ENCODE data around the gene GOLT1A. TPM values are rescaled to one million over a fixed set of nuclear protein-coding genes. Genes with fewer than 3 reads are reported as not detected.

GOLT1A gene
- total RNA-seq, 2 donors from 2014 or later = 6.7 to 13.6 TPM

GRCh38 chr1:204221271-204221670, 7.5 kb upstream of the GOLT1A start:
- Histone ChIP-seq H3K9ac (ENCODE audit: low read depth in 2 of 2, low read length in 2 of 2) (no peak overlapping the region), H3K36me3 (peaks cover 9% of the 10 kb centered on the region), H3K27me3 (no peaks in the 10 kb centered on the region), H3K4me1 (no peaks in the 10 kb centered on the region), H3K4me3 (no peak overlapping the region), H3K9me3 (no peaks in the 10 kb centered on the region), H3K27ac (no peak overlapping the region)
- TF ChIP-seq, protein P1, sequence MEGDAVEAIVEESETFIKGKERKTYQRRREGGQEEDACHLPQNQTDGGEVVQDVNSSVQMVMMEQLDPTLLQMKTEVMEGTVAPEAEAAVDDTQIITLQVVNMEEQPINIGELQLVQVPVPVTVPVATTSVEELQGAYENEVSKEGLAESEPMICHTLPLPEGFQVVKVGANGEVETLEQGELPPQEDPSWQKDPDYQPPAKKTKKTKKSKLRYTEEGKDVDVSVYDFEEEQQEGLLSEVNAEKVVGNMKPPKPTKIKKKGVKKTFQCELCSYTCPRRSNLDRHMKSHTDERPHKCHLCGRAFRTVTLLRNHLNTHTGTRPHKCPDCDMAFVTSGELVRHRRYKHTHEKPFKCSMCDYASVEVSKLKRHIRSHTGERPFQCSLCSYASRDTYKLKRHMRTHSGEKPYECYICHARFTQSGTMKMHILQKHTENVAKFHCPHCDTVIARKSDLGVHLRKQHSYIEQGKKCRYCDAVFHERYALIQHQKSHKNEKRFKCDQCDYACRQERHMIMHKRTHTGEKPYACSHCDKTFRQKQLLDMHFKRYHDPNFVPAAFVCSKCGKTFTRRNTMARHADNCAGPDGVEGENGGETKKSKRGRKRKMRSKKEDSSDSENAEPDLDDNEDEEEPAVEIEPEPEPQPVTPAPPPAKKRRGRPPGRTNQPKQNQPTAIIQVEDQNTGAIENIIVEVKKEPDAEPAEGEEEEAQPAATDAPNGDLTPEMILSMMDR (IDR thresholded peaks at IDR 0.05) = no peak
- intact Hi-C loops (cut with DNase I) = no loop called here
- no peak for DNase-seq

DNA sequence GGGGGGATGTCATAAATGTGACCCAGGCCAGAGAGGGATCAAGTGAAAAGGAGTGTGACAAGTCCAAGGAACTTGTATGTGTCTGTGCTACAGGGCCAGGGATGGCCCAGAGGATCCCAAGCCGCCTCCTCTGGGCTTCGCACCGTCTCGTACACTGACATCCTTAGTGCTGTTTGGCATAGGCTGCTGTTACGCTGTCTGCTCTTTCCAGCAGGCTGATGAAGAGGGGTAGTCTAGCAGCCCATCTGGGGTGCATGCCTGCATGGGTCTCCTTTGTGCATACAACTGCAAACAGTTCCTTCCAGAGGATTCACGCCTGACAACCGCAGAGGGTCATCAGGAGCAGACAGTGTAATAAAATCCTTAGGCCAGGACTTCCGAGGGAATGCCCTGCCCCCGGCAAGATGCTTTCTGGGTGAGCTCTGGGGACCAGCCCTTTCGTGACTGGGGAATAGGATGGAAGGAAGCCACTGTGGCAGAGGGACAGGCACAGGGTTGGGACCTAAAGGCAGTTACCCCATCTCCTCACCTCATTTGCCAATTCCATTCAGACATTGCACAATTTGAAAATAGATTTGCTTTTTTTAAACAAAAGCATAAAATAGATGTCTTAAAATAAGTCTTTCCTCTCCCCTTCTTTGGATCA, 6.3 kb upstream of the GOLT1A start:
- TF ChIP-seq, protein P1 (IDR thresholded peaks at IDR 0.05) = no peak
- H3K9me3 ChIP-seq = no peaks in the 10 kb centered on the region
- intact Hi-C loops (cut with DNase I) = no loop called here
- no peak overlapping the region for H3K27ac ChIP-seq
- no peak overlapping the region for H3K4me3 ChIP-seq
- H3K27me3 ChIP-seq = no peaks in the 10 kb centered on the region
- no peak overlapping the region for H3K9ac ChIP-seq (ENCODE audit: low read depth in 2 of 2, low read length in 2 of 2)
- peaks cover 9% of the 10 kb centered on the region for H3K36me3 ChIP-seq
- DNase-seq = no peak
- no peaks in the 10 kb centered on the region for H3K4me1 ChIP-seq

DNA sequence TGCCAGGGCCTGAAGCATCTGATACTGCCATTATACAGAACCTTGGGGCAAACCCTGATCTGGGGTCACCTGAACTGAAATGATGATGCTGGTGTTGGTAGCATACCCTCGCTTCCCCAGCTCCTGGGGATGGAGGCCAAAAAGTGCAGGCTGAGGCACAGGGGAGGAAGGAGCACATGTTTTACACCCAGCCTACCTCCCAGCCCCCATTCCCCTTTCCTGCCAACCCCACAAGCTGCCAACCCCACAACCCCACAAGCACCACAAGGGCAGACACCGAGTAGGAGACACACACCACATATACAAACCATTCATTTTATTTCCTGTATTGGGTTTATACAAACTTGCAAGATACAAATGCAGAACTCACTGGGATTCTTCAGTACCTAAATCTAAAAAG, 4.8 kb upstream of the GOLT1A start:
- Histone ChIP-seq H3K4me3 (no peak overlapping the region), H3K9me3 (no peaks in the 10 kb centered on the region), H3K36me3 (peaks cover 9% of the 10 kb centered on the region), H3K4me1 (no peaks in the 10 kb centered on the region), H3K27ac (no peak overlapping the region), H3K27me3 (no peaks in the 10 kb centered on the region), H3K9ac (ENCODE audit: low read depth in 2 of 2, low read length in 2 of 2) (no peak overlapping the region)
- no peak for DNase-seq
- TF ChIP-seq, protein P1 (IDR thresholded peaks at IDR 0.05) = no peak
- intact Hi-C loops (cut with DNase I) = no loop called here

- Histone ChIP-seq H3K27ac (no peak overlapping the region), H3K27me3 (no peaks in the 10 kb centered on the region), H3K36me3 (peaks cover 4% of the 10 kb centered on the region), H3K4me3 (no peak overlapping the region), H3K9me3 (no peaks in the 10 kb centered on the region), H3K4me1 (no peaks in the 10 kb centered on the region), H3K9ac (ENCODE audit: low read depth in 2 of 2, low read length in 2 of 2) (no peak overlapping the region)
- intact Hi-C loops (cut with DNase I) = no loop called here
- TF ChIP-seq, protein P1 (IDR thresholded peaks at IDR 0.05) = no peak
- no peak for DNase-seq
These were observed 3.8 kb upstream of the GOLT1A start for GRCh38 chr1:204217648-204218000.

- Histone ChIP-seq H3K27me3 (no peaks in the 10 kb centered on the region), H3K9me3 (no peaks in the 10 kb centered on the region), H3K9ac (ENCODE audit: low read depth in 2 of 2, low read length in 2 of 2) (no peak overlapping the region), H3K36me3 (no peaks in the 10 kb centered on the region), H3K27ac (no peak overlapping the region), H3K4me3 (no peak overlapping the region), H3K4me1 (no peaks in the 10 kb centered on the region)
- intact Hi-C loops (cut with DNase I) = no loop called here
- TF ChIP-seq, protein P1 (IDR thresholded peaks at IDR 0.05) = no peak
- no peak for DNase-seq
These were observed 3.3 kb upstream of the GOLT1A start for GRCh38 chr1:204216880-204217647.

Data from colonic mucosa (tissue), 4 donors.